H1 (cell line): ENCODE measurements around the gene E2F3. TPM values are rescaled to one million over a fixed set of nuclear protein-coding genes. Genes with fewer than 3 reads are reported as not detected.
A peak's percentile ranks its signal among the peaks of the same experiment; 100 is the strongest.

Experiments
- CTCF ChIA-PET: fragments of 300-600 bp; sonication (Branson Sonifier 250); formaldehyde crosslinking; loops from one replicate; lab custom pipeline; 2021; ENCODE audit not compliant: partially characterized antibody; lab: Charles Lee
- POLR2A ChIA-PET: fragments of 300-600 bp; sonication (Branson Sonifier 250); formaldehyde crosslinking; loops from one replicate; lab custom pipeline; 2021; ENCODE audit warnings: inconsistent platforms; ENCODE audit not compliant: partially characterized antibody; lab: Charles Lee
- DNase-seq, 2 experiments: peaks; one replicate each; pipeline versions ENCODE4 v3.0.0 to v3.0.0-alpha.2; 2010 to 2022; ENCODE audit warnings: low spot score in 2 of 2, low read depth in 1 of 2, mixed read lengths in 1 of 2
- FAIRE-seq: peaks from 2 replicates; lab custom pipeline; 2011; peaks lifted over from hg19 to GRCh38; lab: Jason Lieb, UNC
- H2AFZ ChIP-seq: 2 replicates; pipeline ENCODE4 v1.8.1; 2012; ENCODE audit warnings: low read length, inconsistent platforms
- H2AK5ac ChIP-seq: 2 replicates; pipeline ENCODE4 v1.6.1; 2013; ENCODE audit warnings: low read depth, low read length
- H2BK120ac ChIP-seq: replicated peaks from 2 replicates; pipeline ENCODE3; 2013; ENCODE audit warnings: low read depth, low read length, inconsistent platforms
- H2BK12ac ChIP-seq: 2 replicates; pipeline ENCODE4 v1.6.1; 2013; ENCODE audit warnings: low read depth, low read length
- H2BK15ac ChIP-seq: 2 replicates; pipeline ENCODE4 v1.6.1; 2013; ENCODE audit warnings: low read length
- H2BK20ac ChIP-seq: 2 replicates; pipeline ENCODE4 v1.6.1; 2013; ENCODE audit warnings: low read length
- H2BK5ac ChIP-seq: 2 replicates; pipeline ENCODE4 v1.6.1; 2013; ENCODE audit warnings: low read depth, low read length
- H3K14ac ChIP-seq: 2 replicates; pipeline ENCODE4 v1.6.1; 2013; ENCODE audit warnings: inconsistent platforms; ENCODE audit not compliant: insufficient read length
- H3K18ac ChIP-seq: 2 replicates; pipeline ENCODE4 v1.6.1; 2013; ENCODE audit warnings: low read length; ENCODE audit errors: extremely low read depth
- H3K23ac ChIP-seq: 2 replicates; pipeline ENCODE4 v1.6.1; 2013; ENCODE audit warnings: inconsistent platforms; ENCODE audit not compliant: insufficient read length
- H3K23me2 ChIP-seq: 2 replicates; pipeline ENCODE4 v1.6.1; 2013; ENCODE audit warnings: low read depth, low read length
- H3K27ac ChIP-seq: 2 replicates; pipeline ENCODE4 v1.6.1; 2011; ENCODE audit warnings: low read depth, low read length, inconsistent platforms
- H3K27me3 ChIP-seq, 4 experiments: replicated peaks in 1 of 4; 1 replicate in 1 of 4; 2 replicates in 3 of 4; pipeline versions ENCODE4 v1.6.1 to v1.8.1; 2011 to 2013; ENCODE audit warnings: low read length in 3 of 4, mild to moderate bottlenecking in 3 of 4, inconsistent platforms in 2 of 4, mixed read lengths in 2 of 4, moderate library complexity in 1 of 4; ENCODE audit not compliant: control insufficient read depth in 3 of 4, insufficient read depth in 3 of 4; ENCODE audit errors: extremely low read depth in 1 of 4
- H3K36me3 ChIP-seq, 4 experiments: 2 replicates each; pipeline versions ENCODE4 v1.6.1 to v1.8.1; 2011 to 2013; ENCODE audit warnings: mild to moderate bottlenecking in 4 of 4, low read length in 3 of 4, moderate library complexity in 2 of 4, control low read depth in 1 of 4, inconsistent platforms in 1 of 4; ENCODE audit not compliant: insufficient read depth in 4 of 4, control insufficient read depth in 2 of 4
- H3K4ac ChIP-seq: replicated peaks from 2 replicates; pipeline ENCODE3; 2013; ENCODE audit warnings: low read length, low read depth, mixed read lengths, inconsistent platforms; ENCODE audit not compliant: insufficient read length
- H3K4me1 ChIP-seq, 4 experiments: replicated peaks in 1 of 4; 1 replicate in 1 of 4; 2 replicates in 3 of 4; pipeline versions ENCODE4 v1.6.1 to v1.8.1; 2011 to 2013; ENCODE audit warnings: low read length in 3 of 4, inconsistent platforms in 2 of 4, mixed read lengths in 1 of 4; ENCODE audit not compliant: insufficient read depth in 4 of 4, control insufficient read depth in 3 of 4
- H3K4me2 ChIP-seq, 2 experiments: 2 replicates each; pipeline versions ENCODE4 v1.6.1 to v1.8.1; 2011 to 2013; ENCODE audit warnings: low read depth in 2 of 2, low read length in 2 of 2, control low read depth in 1 of 2, inconsistent platforms in 1 of 2, mild to moderate bottlenecking in 1 of 2; ENCODE audit not compliant: insufficient read depth in 1 of 2
- H3K4me3 ChIP-seq, 4 experiments: fragments of 200-600, 300-600 bp in 1 of 4; sonication (generic), shearing (Covaris generic), sonication (Bioruptor Twin) in 1 of 4; 2 replicates each; pipeline versions ENCODE4 v1.5.1 to v1.8.1; 2011 to 2016; ENCODE audit warnings: low read length in 4 of 4, low read depth in 3 of 4, control low read depth in 2 of 4, inconsistent platforms in 2 of 4, mild to moderate bottlenecking in 2 of 4, mixed read lengths in 1 of 4, moderate library complexity in 1 of 4; ENCODE audit not compliant: insufficient read depth in 2 of 4; ENCODE audit errors: extremely low read depth in 1 of 4
- H3K56ac ChIP-seq: replicated peaks from 2 replicates; pipeline ENCODE3; 2013; ENCODE audit warnings: low read depth, mild to moderate bottlenecking, mixed read lengths, low read length, inconsistent platforms; ENCODE audit not compliant: insufficient read length
- H3K79me1 ChIP-seq: 2 replicates; pipeline ENCODE4 v1.6.1; 2013; ENCODE audit warnings: low read depth, low read length, control low read depth
- H3K79me2 ChIP-seq, 2 experiments: 2 replicates each; pipeline versions ENCODE4 v1.6.1 to v1.8.1; 2012 to 2013; ENCODE audit warnings: low read length in 2 of 2, mild to moderate bottlenecking in 2 of 2, inconsistent platforms in 1 of 2; ENCODE audit not compliant: insufficient read depth in 2 of 2, control insufficient read depth in 1 of 2
- H3K9ac ChIP-seq, 4 experiments: replicated peaks in 1 of 4; 1 replicate in 1 of 4; 2 replicates in 3 of 4; pipeline versions ENCODE4 v1.6.1 to v1.8.1; 2011 to 2013; ENCODE audit warnings: low read depth in 3 of 4, low read length in 3 of 4, control low read depth in 2 of 4, mild to moderate bottlenecking in 2 of 4, moderate library complexity in 2 of 4, inconsistent platforms in 1 of 4; ENCODE audit errors: extremely low read depth in 1 of 4
- H3K9me3 ChIP-seq, 2 experiments: 2 replicates each; pipeline versions ENCODE4 v1.6.1 to v1.8.1; 2012 to 2013; ENCODE audit warnings: mild to moderate bottlenecking in 2 of 2, moderate library complexity in 2 of 2, control low read depth in 1 of 2, inconsistent platforms in 1 of 2, low read depth in 1 of 2, low read length in 1 of 2, mixed read lengths in 1 of 2; ENCODE audit not compliant: insufficient read depth in 2 of 2
- H4K20me1 ChIP-seq, 2 experiments: replicated peaks in 1 of 2; 2 replicates each; pipeline versions ENCODE3 to v1.8.1; 2011 to 2013; ENCODE audit warnings: inconsistent platforms in 2 of 2, low read length in 2 of 2, mild to moderate bottlenecking in 1 of 2; ENCODE audit not compliant: insufficient read depth in 2 of 2, control insufficient read depth in 1 of 2
- H4K5ac ChIP-seq: 2 replicates; pipeline ENCODE4 v1.6.1; 2013; ENCODE audit warnings: low read length, low read depth, mixed read lengths, inconsistent platforms; ENCODE audit not compliant: insufficient read length
- H4K8ac ChIP-seq: 2 replicates; pipeline ENCODE4 v1.8.0; 2013; ENCODE audit warnings: mild to moderate bottlenecking, moderate library complexity, low read length, inconsistent platforms; ENCODE audit not compliant: insufficient read depth; ENCODE audit errors: extremely low read depth
- H4K91ac ChIP-seq: replicated peaks from 2 replicates; pipeline ENCODE3; 2013; ENCODE audit warnings: low read length, mixed read lengths, inconsistent platforms; ENCODE audit not compliant: insufficient read length
- FOSL1 ChIP-seq: IDR thresholded peaks from 2 replicates; pipeline ENCODE4 v1.6.1; 2011; ENCODE audit warnings: mild to moderate bottlenecking, low read depth, low read length, moderate library complexity; ENCODE audit not compliant: insufficient read depth
- JUN ChIP-seq: IDR thresholded peaks from 2 replicates; pipeline ENCODE4 v1.6.1; 2011; ENCODE audit warnings: low read depth, mild to moderate bottlenecking, improper control_type of control experiment, low read length
- JUND ChIP-seq: IDR thresholded peaks from 2 replicates; pipeline ENCODE4 v1.6.1; 2011; ENCODE audit warnings: mild to moderate bottlenecking, improper control_type of control experiment, low read length
- KDM1A ChIP-seq: fragments of 200-600, 300-600 bp; sonication (generic); IDR thresholded peaks from 2 replicates; pipeline ENCODE4 v1.7.1; 2016; ENCODE audit warnings: mild to moderate bottlenecking, low read length, borderline replicate concordance
- POLR2A ChIP-seq, 2 experiments: IDR thresholded peaks; 1 replicate in 1 of 2; 2 replicates in 1 of 2; pipeline ENCODE4 v1.6.1; 2011; ENCODE audit warnings: low read depth in 2 of 2, low read length in 2 of 2, mild to moderate bottlenecking in 2 of 2; ENCODE audit errors: control extremely low read depth in 1 of 2
- RFX5 ChIP-seq: IDR thresholded peaks from 2 replicates; pipeline ENCODE4 v1.6.1; 2011; ENCODE audit warnings: low read depth, low read length, improper control_type of control experiment, borderline replicate concordance
- SIRT6 ChIP-seq: IDR thresholded peaks from one replicate; pipeline ENCODE4 v1.7.1; 2012; ENCODE audit warnings: low read length, inconsistent platforms
- TBP ChIP-seq: IDR thresholded peaks from 2 replicates; pipeline ENCODE4 v1.6.1; 2011; ENCODE audit warnings: low read depth, low read length, improper control_type of control experiment
- WGBS, 2 experiments: shearing (Covaris generic) in 1 of 2; methylation state at CpG; one replicate each; pipeline versions ENCODE4 v1.1.6 to v1.1.7; 2013 to 2015; ENCODE audit warnings: low lambda C conversion rate in 2 of 2, mixed read lengths in 2 of 2, inconsistent platforms in 1 of 2, low coverage in 1 of 2, missing lambda C conversion rate in 1 of 2; ENCODE audit not compliant: insufficient replicate concordance in 2 of 2, insufficient coverage in 1 of 2, insufficient read length in 1 of 2; ENCODE audit errors: extremely low coverage in 1 of 2, missing lambda C conversion rate in 1 of 2; 5-methylcytosine and 5-hydroxymethylcytosine counted together
- polyA plus RNA-seq, 7 experiments: library from polyadenylated mRNA; depleted of rRNA in 3 of 7; stranded (reverse) in 5 of 7; unstranded in 2 of 7; fragments of >200 nt in 5 of 7; fragments of 200-250 nt in 2 of 7; gene quantifications; 1 replicate in 5 of 7; 2 replicates in 1 of 7; 4 replicates in 1 of 7; pipeline versions ENCODE4 v1.2.1 to v1.2.3, GENCODE V29; 2011 to 2013; ENCODE audit warnings: missing spikeins in 2 of 7, mixed read lengths in 2 of 7
- total RNA-seq: library from RNA; stranded (reverse); fragmentation: NEBNext Ultra II Directional; extraction: Animal tissue kit (Norgen Biotek cat#: 25700); gene quantifications from 2 replicates; pipeline ENCODE4 v1.2.1, GENCODE V29; 2021
- TF ChIP-seq, protein P1 (sequence below): IDR thresholded peaks from 2 replicates; pipeline ENCODE4 v1.6.1; 2011; ENCODE audit warnings: low read depth, mild to moderate bottlenecking, low read length; ENCODE audit not compliant: insufficient read depth

E2F3 gene
- total and polyA plus RNA-seq, 2 of the 8 experiments (the other 6 are each of a cell fraction or from before 2014, with no cell fraction given), result 14.9 to 42.2 TPM

DNA sequence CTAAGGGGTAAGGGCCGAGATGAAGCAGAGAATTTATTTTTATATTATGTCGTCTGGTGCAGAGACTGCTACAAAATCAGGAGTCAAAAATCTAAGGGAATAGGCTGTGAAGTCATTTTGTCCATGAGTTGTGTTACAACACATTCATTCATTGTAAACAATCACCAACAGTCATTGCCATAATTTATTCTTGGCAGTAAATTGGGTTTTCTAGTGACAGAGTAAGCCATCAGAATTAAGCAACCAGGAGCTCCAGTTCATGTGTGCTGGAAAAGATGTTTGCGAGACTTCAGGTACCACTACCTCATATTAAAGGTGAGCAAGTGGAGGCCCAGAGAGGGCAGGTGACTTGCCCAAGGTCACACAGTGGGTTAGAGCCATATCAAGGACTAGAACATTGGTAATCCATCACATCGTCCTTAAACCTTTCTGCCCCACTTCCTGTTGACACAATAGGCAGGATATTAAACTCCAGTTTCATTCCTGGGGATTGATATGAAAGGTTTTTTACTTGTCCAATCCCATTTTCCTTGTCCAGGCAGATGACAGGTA lies 46.0 kb downstream of the E2F3 start:
- no peak overlapping the region for H4K5ac ChIP-seq
- H3K4me1 ChIP-seq, result peaks cover 0 to 9% (median 5%) of the 10 kb centered on the region in 4 experiments; a peak in 5 of 7 replicates
- no peak overlapping the region for H2BK15ac ChIP-seq
- H3K4ac ChIP-seq, result no peak overlapping the region
- H3K9me3 ChIP-seq, result no peaks in the 10 kb centered on the region
- peaks cover 8 to 21% of the 10 kb centered on the region in 2 experiments for H4K20me1 ChIP-seq
- DNase-seq (no peak), FAIRE-seq (no peak)
- 65% methylated on average over 4 of the region's 4 CpGs; no CpG with 5 or more reads in 1 of the 2 experiments for WGBS, 2 experiments
- H3K79me1 ChIP-seq, result peaks cover 8% of the 10 kb centered on the region
- H3K18ac ChIP-seq, result no peak overlapping the region
- no peak overlapping the region for H3K4me3 ChIP-seq
- no peak overlapping the region for H2BK5ac ChIP-seq
- H3K9ac ChIP-seq, result no peak overlapping the region
- TF ChIP-seq TBP, result no peak
- TF ChIP-seq, protein P1, sequence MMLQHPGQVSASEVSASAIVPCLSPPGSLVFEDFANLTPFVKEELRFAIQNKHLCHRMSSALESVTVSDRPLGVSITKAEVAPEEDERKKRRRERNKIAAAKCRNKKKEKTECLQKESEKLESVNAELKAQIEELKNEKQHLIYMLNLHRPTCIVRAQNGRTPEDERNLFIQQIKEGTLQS, result no peak
- 0 out of 2 replicates have a peak, but pooled peaks have one; percentile 25 for TF ChIP-seq KDM1A
- no peak for TF ChIP-seq JUND
- TF ChIP-seq FOSL1, result no peak
- TF ChIP-seq RFX5, result no peak
- TF ChIP-seq JUN, result no peak
- no peak for TF ChIP-seq POLR2A (IDR thresholded peaks at IDR 0.05; ENCODE audit: control extremely low read depth in 1 of 2, low read depth in 2 of 2, low read length in 2 of 2)
- TF ChIP-seq SIRT6, result no peak
- H2BK12ac ChIP-seq, result no peak overlapping the region
- H2AFZ ChIP-seq, result no peak overlapping the region
- no peak overlapping the region for H2AK5ac ChIP-seq
- H2BK20ac ChIP-seq, result no peak overlapping the region
- ChIA-PET POLR2A (interaction anchor here (0.6 to 2.6 kb wide), 4 partner anchors 12 to 775 kb away, joined by 3 to 9 read pairs (median 3); no protein-coding TSS in a partner anchor), CTCF (interaction anchor here (0.6 to 1.4 kb wide), 4 partner anchors 17 to 126 kb away, joined by 3 to 4 read pairs (median 4); no protein-coding TSS in a partner anchor)
- H3K27ac ChIP-seq, result no peak overlapping the region
- no peak overlapping the region for H3K23ac ChIP-seq
- peak overlapping the region in 1 of 2 experiments; percentile 57; a peak in 1 of 4 replicates for H3K4me2 ChIP-seq
- peaks cover 9 to 96% of the 10 kb centered on the region in 2 experiments; a peak in 3 of 4 replicates for H3K79me2 ChIP-seq
- no peak overlapping the region for H4K91ac ChIP-seq
- no peak overlapping the region for H2BK120ac ChIP-seq
- peaks cover 0 to 5% (median 0%) of the 10 kb centered on the region in 4 experiments; a peak in 1 of 8 replicates for H3K36me3 ChIP-seq
- H3K23me2 ChIP-seq, result no peaks in the 10 kb centered on the region
- no peaks in the 10 kb centered on the region for H3K27me3 ChIP-seq
- no peak overlapping the region for H3K56ac ChIP-seq
- no peak overlapping the region for H4K8ac ChIP-seq
- no peak overlapping the region for H3K14ac ChIP-seq
